ENCODE data around the gene QRFP. TPM values are rescaled to one million over a fixed set of nuclear protein-coding genes. Genes with fewer than 3 reads are reported as not detected.

QRFP gene
- total RNA-seq, 1 experiment from 2014 or later, result not detected

DNA sequence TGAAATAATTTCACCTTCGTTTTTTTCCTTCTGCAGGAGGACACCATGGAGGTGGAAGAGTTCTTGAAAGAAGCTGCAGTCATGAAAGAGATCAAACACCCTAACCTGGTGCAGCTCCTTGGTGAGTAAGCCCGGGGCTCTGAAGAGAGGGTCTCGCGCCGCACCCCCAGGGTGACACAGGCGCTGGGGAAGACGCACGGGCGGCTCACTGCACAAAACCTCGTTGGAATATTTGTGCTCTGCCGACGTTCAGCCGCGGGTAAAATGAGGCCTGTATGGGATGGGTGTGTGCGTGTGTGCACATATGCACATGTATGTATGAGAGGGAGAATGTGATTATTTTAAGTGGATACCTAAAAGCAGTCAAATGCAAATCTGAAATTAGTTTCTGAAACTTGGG, 24.5 kb downstream of the QRFP start:
- DNase-seq (ENCODE audit: low read depth), result no peak

DNA sequence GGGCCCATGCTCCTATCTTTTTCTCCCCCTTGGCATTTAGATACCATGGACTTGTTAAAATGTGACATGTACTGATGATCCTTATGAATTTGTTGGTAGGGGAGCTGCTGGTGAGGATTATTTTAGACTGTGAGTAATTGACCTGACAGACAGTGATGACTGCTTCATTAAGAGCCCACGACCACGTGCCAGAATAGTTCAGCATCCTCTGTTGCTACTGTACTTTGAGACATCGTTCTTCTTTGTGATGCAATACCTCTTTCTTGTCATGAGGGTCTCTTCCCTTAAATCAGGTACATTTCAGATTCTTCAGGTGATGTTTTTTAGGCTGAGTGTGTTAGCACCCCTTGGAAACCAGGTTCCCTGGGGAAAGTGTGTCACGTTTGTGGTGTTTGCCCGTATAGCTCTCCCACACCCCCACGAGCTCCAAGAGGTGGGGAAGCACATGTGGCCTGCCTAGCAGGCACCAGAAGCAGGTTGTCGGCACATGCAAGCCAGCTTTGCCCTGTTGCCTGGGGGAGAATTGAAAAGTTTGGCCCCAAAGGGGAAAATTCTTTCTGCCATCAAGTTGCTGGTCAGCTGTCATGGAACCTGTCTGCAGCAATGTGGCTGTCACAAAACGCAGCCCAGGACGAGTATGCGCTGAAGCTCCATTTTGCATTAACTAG, 25.1 kb downstream of the QRFP start:
- no peak for DNase-seq (ENCODE audit: low read depth)

DNA sequence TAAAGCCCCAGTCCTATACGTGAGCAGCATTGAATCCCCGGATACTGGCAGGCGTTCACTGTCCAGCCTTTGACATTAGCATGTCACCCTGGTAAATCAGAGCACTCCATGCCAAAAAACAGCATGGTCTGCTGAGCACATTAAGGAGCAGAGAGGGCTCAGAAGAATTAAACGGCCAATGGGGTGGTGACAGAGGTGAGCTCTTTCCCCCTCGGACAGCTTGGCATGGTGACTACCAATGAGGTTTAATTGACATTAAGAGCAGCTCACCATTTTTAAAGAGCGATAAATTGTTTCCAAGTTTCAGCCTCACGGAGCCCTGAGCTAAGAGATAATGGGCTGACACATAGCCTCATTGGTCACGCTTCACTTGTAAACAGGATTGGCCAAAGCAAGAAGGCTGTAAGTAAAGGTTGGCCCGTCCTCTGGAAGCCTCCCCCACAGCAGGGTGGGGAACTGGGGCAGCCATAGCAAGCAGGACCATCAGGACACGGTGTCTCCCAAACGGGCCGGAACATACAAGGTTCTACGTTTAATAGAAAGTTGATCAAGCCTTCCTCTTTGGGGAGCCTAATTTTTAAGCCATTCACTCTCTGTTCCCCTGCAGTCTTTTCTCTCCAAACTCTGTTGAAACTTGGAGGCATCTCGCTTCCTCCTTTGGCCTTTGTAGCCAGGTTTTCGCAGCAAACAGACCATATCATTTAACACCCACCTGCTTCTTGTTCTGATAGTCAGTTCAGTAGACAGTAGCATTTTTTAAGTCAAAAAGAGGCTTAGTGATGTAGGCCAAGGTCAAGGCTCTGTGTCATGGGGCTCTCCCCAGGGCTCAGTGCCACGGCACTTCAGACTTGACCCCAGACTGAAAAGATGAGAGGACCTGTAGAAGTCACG, 25.9 kb downstream of the QRFP start:
- no peak for DNase-seq (ENCODE audit: low read depth)

DNA sequence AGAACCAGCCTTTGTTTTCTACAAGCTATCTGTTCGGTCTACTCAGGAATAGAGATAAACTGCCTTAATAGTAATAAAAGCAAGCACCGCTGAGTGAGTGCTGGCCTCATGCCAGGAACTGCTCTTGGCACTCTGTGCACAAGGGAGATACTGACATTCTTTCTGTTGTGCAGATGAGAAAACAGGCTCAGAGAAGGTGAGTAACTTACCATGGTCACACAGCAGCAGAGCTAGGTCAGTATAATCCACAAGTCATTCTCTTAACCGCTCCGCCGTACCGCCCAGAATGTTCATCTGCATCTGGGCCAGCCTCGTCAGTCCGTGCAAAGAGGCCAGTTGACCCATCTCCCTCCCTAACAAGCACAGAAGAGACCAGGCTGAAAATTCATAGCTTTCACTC, 27.4 kb downstream of the QRFP start:
- no peak for DNase-seq (ENCODE audit: low read depth)

DNA sequence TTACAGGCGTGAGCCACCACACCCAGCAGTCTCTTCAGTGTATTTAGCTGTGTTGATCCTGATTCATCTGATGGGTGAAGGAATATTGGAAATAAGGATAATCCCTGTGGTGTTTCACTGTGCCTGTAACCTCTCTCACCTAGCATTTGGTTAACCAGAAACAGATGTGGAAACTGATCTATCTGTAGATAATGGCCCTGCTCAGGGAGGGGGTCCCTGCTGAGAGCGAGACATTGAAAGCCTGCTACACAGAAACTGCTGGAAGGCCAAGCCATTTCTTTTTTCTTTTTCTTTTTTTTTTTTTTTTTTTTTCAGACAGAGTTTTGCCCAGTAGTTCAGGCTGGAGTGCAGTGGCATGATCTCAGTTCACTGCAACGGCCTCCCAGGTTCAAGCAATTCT, 28.4 kb downstream of the QRFP start:
- DNase-seq (ENCODE audit: low read depth), result no peak

DNA sequence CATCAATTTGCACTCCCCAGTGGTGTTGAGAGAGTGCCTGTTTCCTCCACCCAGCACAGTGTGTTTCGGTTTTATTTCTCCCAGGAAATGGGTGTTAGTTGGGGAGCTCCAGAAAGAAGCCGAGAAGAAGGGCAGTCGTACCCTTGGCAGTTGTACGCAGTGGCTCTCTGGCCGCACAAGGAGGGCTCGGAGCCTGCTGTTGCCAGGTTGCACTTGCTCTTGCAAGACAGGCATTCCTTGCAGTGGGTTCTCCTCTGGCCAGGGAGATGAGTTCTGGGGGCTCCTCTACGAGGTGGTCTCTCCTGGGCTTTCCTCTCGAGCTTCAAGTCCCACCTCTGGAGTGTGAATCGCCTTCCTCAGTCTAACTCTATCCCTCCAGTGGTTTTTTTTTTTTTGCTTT, 29.1 kb downstream of the QRFP start:
- no peak for DNase-seq (ENCODE audit: low read depth)

DNA sequence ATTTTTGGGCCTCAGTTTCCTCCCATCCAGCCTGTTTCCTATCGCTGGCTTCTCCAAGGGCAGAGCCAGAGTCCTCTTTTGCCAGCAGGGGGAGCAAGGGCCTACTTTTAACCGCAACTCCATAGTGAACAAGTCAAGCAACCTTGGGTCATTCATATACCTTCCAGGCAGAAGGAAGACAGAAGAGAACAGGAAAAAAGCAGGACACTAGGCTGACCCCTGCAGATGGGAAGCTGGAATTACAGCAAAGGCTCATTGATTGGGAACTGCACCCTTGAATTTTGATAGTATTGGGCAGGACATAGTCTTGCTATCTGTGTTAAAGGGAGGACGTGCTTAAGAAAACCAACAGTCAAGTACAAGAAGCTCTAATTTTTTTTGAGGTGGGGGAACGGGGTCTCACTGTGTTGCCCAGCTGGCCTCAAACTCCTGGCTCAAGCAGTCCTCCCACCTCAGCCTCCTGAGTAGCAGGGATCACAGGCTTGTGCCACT, 30.1 kb downstream of the QRFP start:
- peak; percentile 91 for DNase-seq (ENCODE audit: low read depth)

DNA sequence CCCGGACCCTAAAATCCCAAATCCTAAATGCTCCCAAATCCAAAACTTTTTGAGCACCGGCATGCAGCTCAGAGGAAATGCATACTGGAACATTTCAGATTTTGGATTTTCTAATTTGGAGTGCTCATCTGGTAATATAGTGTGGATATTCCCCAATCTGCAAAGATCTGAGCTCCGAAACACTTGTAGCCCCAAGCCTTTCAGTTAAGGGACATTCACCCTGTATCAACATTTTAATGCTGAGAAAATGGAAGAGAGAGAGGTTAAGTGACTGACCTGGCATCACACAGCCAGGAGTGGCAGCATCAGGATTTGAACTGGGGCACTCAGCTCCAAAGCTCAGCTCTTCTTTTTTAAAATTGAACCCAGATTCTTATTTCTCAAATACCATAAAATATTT, 30.7 kb downstream of the QRFP start:
- DNase-seq (ENCODE audit: low read depth), result no peak

DNA sequence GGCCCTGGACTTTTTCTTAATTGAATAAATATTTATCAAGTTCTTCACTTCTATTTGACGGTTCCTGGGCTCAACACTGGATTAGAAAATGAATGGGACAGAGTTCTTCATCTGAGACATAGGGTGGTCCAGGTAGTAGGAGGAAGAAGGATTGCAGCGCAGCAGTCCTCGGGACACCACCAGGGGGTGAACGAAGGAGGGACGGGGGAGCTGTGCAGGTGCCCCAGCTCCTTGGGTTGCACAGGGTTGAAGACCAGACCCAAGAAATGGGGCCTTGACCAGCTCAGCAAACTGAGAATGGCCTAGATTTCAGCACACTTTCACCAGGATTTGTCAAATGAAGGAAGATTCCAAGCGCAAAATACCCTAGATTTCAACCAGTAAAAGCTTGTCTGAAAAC, 32.1 kb downstream of the QRFP start:
- no peak for DNase-seq (ENCODE audit: low read depth)

DNA sequence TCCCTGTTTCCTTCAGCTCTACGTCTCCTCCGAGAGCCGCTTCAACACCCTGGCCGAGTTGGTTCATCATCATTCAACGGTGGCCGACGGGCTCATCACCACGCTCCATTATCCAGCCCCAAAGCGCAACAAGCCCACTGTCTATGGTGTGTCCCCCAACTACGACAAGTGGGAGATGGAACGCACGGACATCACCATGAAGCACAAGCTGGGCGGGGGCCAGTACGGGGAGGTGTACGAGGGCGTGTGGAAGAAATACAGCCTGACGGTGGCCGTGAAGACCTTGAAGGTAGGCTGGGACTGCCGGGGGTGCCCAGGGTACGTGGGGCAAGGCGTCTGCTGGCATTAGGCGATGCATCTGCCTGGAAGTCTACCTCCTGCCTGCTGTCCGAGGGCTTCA, 33.9 kb downstream of the QRFP start:
- DNase-seq (ENCODE audit: low read depth), result no peak

DNA sequence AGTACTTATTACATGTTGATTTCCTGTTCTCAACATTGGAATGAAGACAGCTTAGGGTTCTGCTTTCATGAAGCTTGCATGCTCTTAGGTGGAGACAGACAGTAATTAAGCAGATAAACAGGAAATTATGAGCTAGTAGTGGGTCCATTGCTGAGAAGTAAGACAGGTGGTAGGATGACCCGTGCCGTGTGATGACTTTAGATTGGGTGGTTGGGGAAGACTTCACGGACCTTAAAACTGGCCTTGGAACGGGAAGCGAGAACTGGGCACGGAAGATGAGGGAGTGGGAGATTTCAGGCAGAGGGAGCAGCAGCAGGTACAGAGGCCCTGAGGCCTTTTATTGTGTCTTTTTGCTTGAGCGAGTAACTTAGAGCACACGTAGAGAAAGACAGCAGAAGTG, 34.4 kb downstream of the QRFP start:
- DNase-seq (ENCODE audit: low read depth), result no peak

DNA sequence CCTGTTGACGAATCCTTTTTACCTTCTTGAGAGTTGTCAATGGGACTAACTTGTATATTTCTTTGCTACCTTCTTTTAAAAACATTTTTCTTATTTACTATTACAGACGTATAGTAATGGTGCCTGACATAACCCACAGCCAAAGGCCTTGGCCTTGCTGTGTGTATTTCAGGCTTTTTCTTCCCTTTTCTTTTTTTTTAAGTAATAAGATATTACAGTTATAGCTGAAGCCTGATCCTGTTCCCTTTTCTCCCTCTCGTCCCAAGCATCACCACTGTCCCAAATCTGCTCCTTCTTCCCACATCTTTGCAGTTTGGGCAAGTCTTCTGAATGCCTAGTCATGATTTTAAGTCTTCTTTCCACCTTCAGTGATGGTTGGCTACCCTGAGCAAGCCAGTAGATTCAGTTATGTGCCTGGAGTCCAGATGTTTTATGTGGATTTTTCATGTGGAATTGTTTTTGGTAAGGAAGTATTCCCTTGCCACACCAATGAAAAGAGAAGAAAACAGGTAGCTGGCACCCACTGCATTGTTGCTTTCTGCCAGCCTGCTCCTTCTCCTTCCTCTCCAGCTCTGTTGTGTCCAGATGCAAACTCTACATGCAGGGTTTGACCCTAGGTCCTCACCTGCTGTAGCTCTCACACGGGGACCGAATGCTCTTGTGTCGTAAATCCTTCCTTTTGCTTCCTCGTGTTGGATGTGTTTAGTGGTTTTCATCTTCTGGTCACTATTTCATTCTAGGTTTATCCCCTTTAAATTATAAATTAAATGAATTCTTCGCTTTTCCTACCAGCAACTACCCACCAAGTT, 35.0 kb downstream of the QRFP start:
- no peak for DNase-seq (ENCODE audit: low read depth)

DNA sequence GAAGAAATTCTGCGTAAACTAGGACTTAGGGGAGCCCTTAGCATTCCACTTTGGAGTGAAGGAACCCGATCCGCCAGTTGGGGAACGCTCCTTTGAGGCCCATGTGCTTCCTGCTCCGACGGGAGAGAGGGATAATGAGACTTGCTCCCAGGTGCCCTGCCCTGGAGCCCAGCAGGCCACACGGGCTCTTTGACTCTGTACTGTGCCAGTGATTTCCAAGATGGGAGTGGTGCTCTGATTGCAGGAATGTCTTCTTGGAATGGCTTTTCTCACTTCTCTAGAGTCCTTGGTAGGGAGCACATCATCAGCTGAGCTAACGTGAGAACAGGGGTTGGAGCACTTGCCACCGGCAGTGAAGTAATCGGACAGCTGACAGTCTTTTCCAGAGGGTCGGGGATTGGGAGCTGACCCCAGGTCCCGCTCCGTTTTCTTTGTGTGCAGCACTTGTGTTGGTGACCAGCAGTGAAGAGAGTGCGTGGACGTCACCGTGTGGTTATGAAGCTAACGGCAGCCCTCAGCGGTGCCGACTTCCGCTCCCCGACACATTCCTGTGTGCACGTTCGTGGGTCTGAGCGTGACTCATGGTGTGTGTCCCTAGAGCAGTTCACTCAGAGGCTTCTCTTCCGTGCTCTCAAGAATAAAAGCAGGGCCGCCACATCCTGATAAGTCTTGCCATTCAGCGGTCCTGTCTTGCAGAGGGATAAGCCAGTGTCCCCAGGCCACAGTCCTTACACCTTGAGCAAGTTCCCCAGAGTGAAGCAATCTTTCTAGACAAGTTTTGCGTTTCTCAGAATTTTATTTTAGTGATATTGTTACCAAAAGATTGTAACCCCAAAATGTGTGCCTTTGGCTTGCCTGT, 35.9 kb downstream of the QRFP start:
- peak; percentile 96 for DNase-seq (ENCODE audit: low read depth)

DNA sequence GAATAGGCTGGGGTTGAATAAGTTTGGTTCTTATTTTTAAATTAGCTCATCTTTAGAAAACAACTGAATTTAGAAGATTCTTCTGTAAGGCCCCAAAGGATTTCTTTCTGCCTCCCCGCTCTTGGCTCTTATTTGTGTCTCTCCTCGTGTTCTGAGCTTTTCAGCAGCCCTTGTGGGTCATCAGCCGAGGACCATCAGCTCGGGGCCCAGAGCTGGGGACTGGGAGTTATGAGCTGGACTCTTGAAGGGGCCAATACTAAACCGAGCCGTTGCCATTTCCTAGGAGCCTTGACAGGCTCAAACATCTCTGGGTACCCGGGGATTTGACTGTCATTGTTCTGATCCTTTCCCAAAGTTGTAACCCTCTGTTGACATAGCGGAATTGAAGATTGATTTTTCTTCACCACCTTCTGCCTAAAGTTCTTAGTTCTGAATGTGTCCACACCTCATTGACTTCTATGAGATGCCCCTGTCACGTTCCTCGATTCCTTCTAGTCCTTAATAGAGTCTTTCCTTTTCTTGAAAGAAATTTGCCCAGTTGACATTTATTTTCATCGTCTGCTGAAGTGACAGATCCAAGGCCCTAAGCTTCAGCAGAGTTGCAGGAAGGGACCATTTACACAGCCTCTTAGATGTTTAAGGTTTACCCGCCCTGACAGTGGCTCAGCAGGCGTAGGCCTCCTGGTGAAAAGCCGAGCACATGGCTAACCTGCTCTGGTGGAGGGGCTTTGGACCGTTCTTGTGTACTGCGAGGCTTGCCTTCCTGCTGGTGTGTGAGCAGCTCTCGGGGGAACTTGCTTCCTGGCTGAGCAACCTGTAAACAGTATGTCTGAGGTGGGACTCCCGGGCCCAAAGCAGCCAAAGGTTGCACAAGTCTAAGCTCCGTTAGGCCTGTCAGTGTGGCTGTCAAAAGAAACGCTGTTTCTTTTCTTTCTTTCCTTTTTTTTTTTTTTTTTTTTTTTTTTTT, 37.6 kb downstream of the QRFP start:
- DNase-seq (ENCODE audit: low read depth), result no peak

DNA sequence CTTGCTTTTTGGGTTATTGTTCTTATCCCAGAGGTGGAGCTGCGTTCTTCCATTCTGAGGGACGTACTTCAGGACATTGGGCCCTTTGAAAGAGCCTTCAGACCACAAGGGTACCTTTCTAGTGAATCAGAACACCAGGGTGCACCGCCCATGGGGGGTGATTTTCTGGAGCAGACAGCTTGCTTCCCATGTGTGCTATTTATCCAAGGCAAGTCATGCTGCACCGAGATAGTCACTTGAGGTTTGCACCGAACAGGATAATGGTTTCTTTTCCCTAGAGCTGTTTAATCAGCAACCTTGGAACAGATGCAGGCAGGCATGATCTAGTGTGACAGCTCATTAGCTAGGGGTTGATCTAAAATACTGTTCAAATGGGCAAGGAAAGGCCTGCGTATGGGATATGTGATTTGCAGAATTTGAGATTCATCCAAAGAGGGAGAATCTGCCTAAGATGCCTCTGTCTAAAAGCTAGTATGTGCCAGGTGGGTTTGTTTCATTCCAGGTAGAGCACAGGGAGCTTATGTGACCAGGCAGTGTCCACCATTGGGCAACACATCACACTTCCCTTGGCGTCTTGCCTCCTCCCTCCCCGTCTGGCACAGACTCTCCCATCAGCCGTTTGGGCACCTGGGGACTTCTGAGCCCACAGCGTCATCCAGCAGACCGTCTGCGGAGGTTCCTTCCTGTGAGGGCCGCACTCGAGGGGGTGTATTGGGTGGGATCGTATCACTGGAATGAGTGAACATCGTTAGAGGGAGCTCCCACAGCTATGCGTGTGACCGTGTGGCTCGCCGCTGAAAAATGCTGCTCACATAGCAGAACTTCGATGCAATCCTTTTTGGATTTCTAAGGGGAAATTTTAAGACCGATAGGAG, 38.5 kb downstream of the QRFP start:
- peak; percentile 87 for DNase-seq (ENCODE audit: low read depth)

DNA sequence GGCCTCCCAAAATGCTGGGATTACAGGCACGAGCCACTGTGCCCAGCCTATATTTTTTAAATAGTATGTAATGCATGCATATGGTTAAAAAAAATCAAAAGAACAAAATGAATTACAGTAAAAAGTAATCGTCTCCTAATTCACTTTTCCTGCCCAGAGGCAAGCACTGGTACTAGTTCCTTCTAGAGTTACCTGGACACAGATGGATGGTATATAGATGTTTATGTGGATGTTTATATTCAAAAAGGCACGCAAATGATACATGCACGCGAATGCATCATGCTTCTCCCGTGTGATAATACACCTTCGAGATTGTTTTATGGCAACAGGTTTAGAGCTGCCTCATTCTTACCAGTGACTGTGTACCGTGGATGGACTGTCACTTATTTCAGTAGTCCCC, 40.1 kb downstream of the QRFP start:
- no peak for DNase-seq (ENCODE audit: low read depth)

DNA sequence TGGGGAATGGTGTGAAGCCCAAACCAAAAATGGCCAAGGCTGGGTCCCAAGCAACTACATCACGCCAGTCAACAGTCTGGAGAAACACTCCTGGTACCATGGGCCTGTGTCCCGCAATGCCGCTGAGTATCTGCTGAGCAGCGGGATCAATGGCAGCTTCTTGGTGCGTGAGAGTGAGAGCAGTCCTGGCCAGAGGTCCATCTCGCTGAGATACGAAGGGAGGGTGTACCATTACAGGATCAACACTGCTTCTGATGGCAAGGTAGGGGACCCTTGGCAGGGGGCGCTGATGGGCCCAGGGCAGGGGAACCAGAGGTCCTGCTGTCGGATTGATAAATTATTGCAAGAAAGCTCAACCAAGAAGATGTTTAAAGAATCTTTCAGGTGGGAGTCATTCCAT, 41.8 kb downstream of the QRFP start:
- no peak for DNase-seq (ENCODE audit: low read depth)

DNA sequence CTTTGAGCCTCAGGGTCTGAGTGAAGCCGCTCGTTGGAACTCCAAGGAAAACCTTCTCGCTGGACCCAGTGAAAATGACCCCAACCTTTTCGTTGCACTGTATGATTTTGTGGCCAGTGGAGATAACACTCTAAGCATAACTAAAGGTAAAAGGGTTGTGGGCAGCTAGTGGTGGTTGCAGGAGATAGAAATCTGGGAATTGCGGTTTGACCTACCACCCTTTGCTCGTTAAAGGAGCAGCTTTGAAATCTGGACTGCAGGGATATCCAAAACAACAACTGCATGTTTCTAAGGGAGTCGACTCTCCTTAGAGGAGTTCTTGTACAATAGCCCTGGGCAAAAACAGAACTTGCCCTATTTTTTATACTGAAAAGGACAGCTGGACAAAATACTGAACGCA, 42.5 kb downstream of the QRFP start:
- peak; percentile 99 for DNase-seq (ENCODE audit: low read depth)

DNA sequence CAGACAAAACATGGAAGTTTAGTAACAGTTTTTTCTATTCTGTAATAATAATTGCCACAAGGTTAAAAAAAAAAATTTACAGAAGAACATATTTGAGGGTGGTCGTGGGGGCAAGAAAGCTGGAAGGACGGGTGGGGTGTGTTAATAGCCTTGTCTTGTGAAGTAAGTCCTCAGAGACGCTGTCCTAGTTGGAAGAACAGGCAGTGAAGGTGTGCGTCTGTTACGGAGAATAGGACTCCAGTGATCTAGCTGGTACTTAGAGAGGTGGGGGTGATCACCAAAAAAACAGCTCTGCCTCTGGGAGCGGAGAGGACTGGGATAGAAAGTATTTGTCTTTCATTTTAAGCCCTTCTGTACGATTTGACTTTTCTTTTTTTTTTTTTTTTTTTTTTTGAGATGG, 43.8 kb downstream of the QRFP start:
- DNase-seq (ENCODE audit: low read depth), result no peak
